H1 (cell line): ENCODE results near the gene RIPK4. TPM values are rescaled to one million over a fixed set of nuclear protein-coding genes. Genes with fewer than 3 reads are reported as not detected.

ENCODE experiments used
- HDAC6 ChIP-seq: IDR thresholded peaks from one replicate; pipeline ENCODE4 v1.7.1; 2012; ENCODE audit warnings: low read depth, mild to moderate bottlenecking, inconsistent platforms, low read length, moderate library complexity
- JUND ChIP-seq: IDR thresholded peaks from 2 replicates; pipeline ENCODE4 v1.6.1; 2011; ENCODE audit warnings: mild to moderate bottlenecking, improper control_type of control experiment, low read length
- KDM1A ChIP-seq: fragments of 200-600, 300-600 bp; sonication (generic); IDR thresholded peaks from 2 replicates; pipeline ENCODE4 v1.7.1; 2016; ENCODE audit warnings: mild to moderate bottlenecking, low read length, borderline replicate concordance
- SP4 ChIP-seq: IDR thresholded peaks from 2 replicates; pipeline ENCODE4 v1.6.1; 2012; ENCODE audit warnings: low read length, inconsistent platforms
- TBP ChIP-seq: IDR thresholded peaks from 2 replicates; pipeline ENCODE4 v1.6.1; 2011; ENCODE audit warnings: low read depth, low read length, improper control_type of control experiment
- YY1 ChIP-seq: IDR thresholded peaks from 2 replicates; pipeline ENCODE4 v1.6.1; 2011; ENCODE audit warnings: low read depth, mild to moderate bottlenecking, low read length
- polyA plus RNA-seq, 7 experiments: library from polyadenylated mRNA; depleted of rRNA in 3 of 7; stranded (reverse) in 5 of 7; unstranded in 2 of 7; fragments of >200 nt in 5 of 7; fragments of 200-250 nt in 2 of 7; gene quantifications; 1 replicate in 5 of 7; 2 replicates in 1 of 7; 4 replicates in 1 of 7; pipeline versions ENCODE4 v1.2.1 to v1.2.3, GENCODE V29; 2011 to 2013; ENCODE audit warnings: missing spikeins in 2 of 7, mixed read lengths in 2 of 7
- total RNA-seq: library from RNA; stranded (reverse); fragmentation: NEBNext Ultra II Directional; extraction: Animal tissue kit (Norgen Biotek cat#: 25700); gene quantifications from 2 replicates; pipeline ENCODE4 v1.2.1, GENCODE V29; 2021
- TF ChIP-seq, protein P1 (sequence below): IDR thresholded peaks from 2 replicates; pipeline ENCODE4 v1.6.1; 2012; ENCODE audit warnings: low read length, inconsistent platforms

Gene RIPK4
- total and polyA plus RNA-seq, 2 of the 8 experiments (the other 6 are each of a cell fraction or from before 2014, with no cell fraction given) = 2.7 to 5.6 TPM

DNA sequence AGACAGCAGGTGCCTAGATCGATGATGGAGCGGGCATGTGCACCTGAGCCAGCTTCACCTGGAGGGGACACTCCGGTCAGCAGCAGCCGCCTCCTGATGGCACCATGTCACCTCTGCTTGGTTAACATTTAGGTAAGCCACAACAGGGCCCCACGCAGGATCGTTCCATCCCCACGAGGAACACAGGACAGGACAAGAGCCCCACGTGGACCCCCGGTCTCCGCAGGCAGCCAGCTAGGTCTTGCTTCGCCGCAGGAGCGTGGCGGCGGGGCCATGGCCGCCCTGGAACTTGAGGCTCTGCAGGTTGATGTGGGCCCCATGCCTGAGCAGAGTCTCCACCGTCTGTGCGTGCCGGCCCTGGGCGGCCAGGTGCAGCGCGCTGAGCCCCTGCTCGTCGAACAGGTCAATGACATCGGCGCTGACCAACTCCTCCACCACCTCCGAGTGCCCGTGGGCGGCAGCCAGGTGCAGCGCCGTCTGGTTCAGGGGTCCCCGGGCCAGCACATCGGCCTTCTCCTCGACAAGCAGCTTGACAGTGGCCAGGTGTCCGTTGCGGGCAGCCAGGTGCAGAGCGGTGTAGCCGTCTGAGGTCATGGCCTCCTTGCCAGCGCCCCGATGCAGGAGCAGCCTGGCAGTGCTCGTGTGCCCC is 26.1 kb downstream of the RIPK4 start (continued):
- TF ChIP-seq HDAC6 (no peak), JUND (no peak), KDM1A (no peak), TBP (no peak), SP4 (no peak), YY1 (no peak)
- TF ChIP-seq, protein P1, sequence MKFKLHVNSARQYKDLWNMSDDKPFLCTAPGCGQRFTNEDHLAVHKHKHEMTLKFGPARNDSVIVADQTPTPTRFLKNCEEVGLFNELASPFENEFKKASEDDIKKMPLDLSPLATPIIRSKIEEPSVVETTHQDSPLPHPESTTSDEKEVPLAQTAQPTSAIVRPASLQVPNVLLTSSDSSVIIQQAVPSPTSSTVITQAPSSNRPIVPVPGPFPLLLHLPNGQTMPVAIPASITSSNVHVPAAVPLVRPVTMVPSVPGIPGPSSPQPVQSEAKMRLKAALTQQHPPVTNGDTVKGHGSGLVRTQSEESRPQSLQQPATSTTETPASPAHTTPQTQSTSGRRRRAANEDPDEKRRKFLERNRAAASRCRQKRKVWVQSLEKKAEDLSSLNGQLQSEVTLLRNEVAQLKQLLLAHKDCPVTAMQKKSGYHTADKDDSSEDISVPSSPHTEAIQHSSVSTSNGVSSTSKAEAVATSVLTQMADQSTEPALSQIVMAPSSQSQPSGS = no peak
- TF ChIP-seq, all 59 proteins: peak for 0
